CD14-positive monocyte (primary cell): Measurements from ENCODE around the gene ARSI. TPM values are rescaled to one million over a fixed set of nuclear protein-coding genes. Genes with fewer than 3 reads are reported as not detected.
A peak's percentile ranks its signal among the peaks of the same experiment; 100 is the strongest.

ENCODE experiments used
- DNase-seq, 3 donors: peaks; one replicate each; pipeline ENCODE4 v3.0.0-alpha.2; 2011 to 2022
- H2AFZ ChIP-seq: 2 replicates; pipeline ENCODE4 v1.6.0; 2012; ENCODE audit warnings: mild to moderate bottlenecking, low read depth, low read length, inconsistent platforms; ENCODE audit not compliant: insufficient read depth, poor library complexity, severe bottlenecking
- H3K27ac ChIP-seq, 2 donors: 1 replicate in 1 of 2; 2 replicates in 1 of 2; pipeline ENCODE4 v1.5.1; 2012 to 2013; ENCODE audit warnings: low read length in 2 of 2, control low read depth in 1 of 2, inconsistent platforms in 1 of 2, low read depth in 1 of 2, mild to moderate bottlenecking in 1 of 2
- H3K27me3 ChIP-seq, 2 donors: one replicate each; pipeline versions ENCODE4 v1.6.0 to v1.6.1; 2011 to 2013; ENCODE audit warnings: low read length in 2 of 2; ENCODE audit not compliant: control insufficient read depth in 2 of 2, insufficient read depth in 2 of 2
- H3K36me3 ChIP-seq, 2 donors: replicated peaks in 1 of 2; 1 replicate in 1 of 2; 2 replicates in 1 of 2; pipeline versions ENCODE4 v1.5.1 to v1.6.1; 2012 to 2013; ENCODE audit warnings: low read length in 2 of 2, control low read depth in 1 of 2, inconsistent platforms in 1 of 2, mild to moderate bottlenecking in 1 of 2; ENCODE audit not compliant: insufficient read depth in 2 of 2, control insufficient read depth in 1 of 2
- H3K4me1 ChIP-seq, 2 donors: 1 replicate in 1 of 2; 2 replicates in 1 of 2; pipeline versions ENCODE4 v1.5.1 to v1.6.1; 2012 to 2013; ENCODE audit warnings: low read length in 2 of 2, control low read depth in 1 of 2, inconsistent platforms in 1 of 2, mild to moderate bottlenecking in 1 of 2, moderate library complexity in 1 of 2; ENCODE audit not compliant: insufficient read depth in 2 of 2, control insufficient read depth in 1 of 2
- H3K4me2 ChIP-seq: replicated peaks from 2 replicates; pipeline ENCODE3; 2012; ENCODE audit warnings: low read length, moderate library complexity, mild to moderate bottlenecking; ENCODE audit not compliant: poor library complexity, severe bottlenecking; ENCODE audit errors: extremely low read depth
- H3K4me3 ChIP-seq, 3 experiments: fragments of 200-600 bp in 1 of 3; sonication (generic) in 1 of 3; replicated peaks in 1 of 3; 1 replicate in 2 of 3; 2 replicates in 1 of 3; pipeline ENCODE4 v1.5.1; 2011 to 2013; ENCODE audit warnings: low read length in 3 of 3, mild to moderate bottlenecking in 3 of 3, control low read depth in 2 of 3, low read depth in 2 of 3, inconsistent platforms in 1 of 3, moderate library complexity in 1 of 3
- H3K79me2 ChIP-seq: 2 replicates; pipeline ENCODE4 v1.6.0; 2012; ENCODE audit warnings: mild to moderate bottlenecking, control low read depth, inconsistent platforms, low read length, moderate library complexity; ENCODE audit not compliant: insufficient read depth
- H3K9ac ChIP-seq: 2 replicates; pipeline ENCODE4 v1.6.0; 2017; ENCODE audit warnings: low read length, mild to moderate bottlenecking; ENCODE audit not compliant: insufficient read depth, poor library complexity, severe bottlenecking
- H3K9me3 ChIP-seq, 2 donors: replicated peaks in 1 of 2; 1 replicate in 1 of 2; 2 replicates in 1 of 2; pipeline versions ENCODE4 v1.5.1 to v1.6.1; 2012 to 2013; ENCODE audit warnings: low read length in 2 of 2, control low read depth in 1 of 2; ENCODE audit not compliant: control insufficient read depth in 1 of 2, insufficient read depth in 1 of 2
- H4K20me1 ChIP-seq: 2 replicates; pipeline ENCODE4 v1.6.0; 2012; ENCODE audit warnings: mild to moderate bottlenecking, low read length, control low read depth, moderate library complexity; ENCODE audit not compliant: insufficient read depth
- H3K27ac Mint-ChIP-seq, 7 donors: one replicate each; pipeline ENCODE4 v1.8.0; 2020; ENCODE audit warnings: mild to moderate bottlenecking in 7 of 7, mixed read lengths in 7 of 7, moderate library complexity in 6 of 7, inconsistent platforms in 2 of 7
- H3K27me3 Mint-ChIP-seq, 3 donors: one replicate each; pipeline ENCODE4 v1.8.0; 2021 to 2022; ENCODE audit warnings: low read depth in 3 of 3, mild to moderate bottlenecking in 3 of 3, mixed read lengths in 3 of 3, moderate library complexity in 3 of 3, inconsistent platforms in 1 of 3
- H3K36me3 Mint-ChIP-seq, 2 donors: one replicate each; pipeline ENCODE4 v1.8.0; 2020; ENCODE audit warnings: mixed read lengths in 2 of 2, inconsistent platforms in 1 of 2, mild to moderate bottlenecking in 1 of 2
- H3K4me1 Mint-ChIP-seq: one replicate; pipeline ENCODE4 v1.8.0; 2020; ENCODE audit warnings: mild to moderate bottlenecking, mixed read lengths
- H3K4me3 Mint-ChIP-seq, 2 donors: one replicate each; pipeline ENCODE4 v1.8.0; 2020; ENCODE audit warnings: mild to moderate bottlenecking in 2 of 2, mixed read lengths in 2 of 2, moderate library complexity in 1 of 2
- H3K9me3 Mint-ChIP-seq, 7 donors: one replicate each; pipeline ENCODE4 v1.8.0; 2020 to 2022; ENCODE audit warnings: mixed read lengths in 7 of 7, mild to moderate bottlenecking in 6 of 7, moderate library complexity in 6 of 7, inconsistent platforms in 2 of 7
- WGBS: methylation state at CpG from one replicate; pipeline ENCODE4 v1.1.5; 2013; ENCODE audit warnings: missing lambda C conversion rate; ENCODE audit not compliant: insufficient coverage; 5-methylcytosine and 5-hydroxymethylcytosine counted together
- intact Hi-C, 2 donors: fragments of 100-400 bp; cut with micrococcal nuclease; formaldehyde crosslinking; loops; one replicate each; pipeline versions ENCODE4 v1.15.0 to v1.15.1; 2023
- polyA plus RNA-seq, 3 donors: library from polyadenylated mRNA; depleted of rRNA in 1 of 3; unstranded in 2 of 3; stranded (reverse) in 1 of 3; fragments of 300-500 nt in 2 of 3; fragments of >200 nt in 1 of 3; fragmentation: Illumina TruSeq in 2 of 3; gene quantifications; 1 replicate in 2 of 3; 2 replicates in 1 of 3; pipeline ENCODE4 v1.2.3, GENCODE V29; 2012 to 2021
- TF ChIP-seq, protein P1 (sequence below): fragments of 200-600 bp; IDR thresholded peaks from one replicate; pipeline ENCODE4 v1.8.0; 2022; ENCODE audit warnings: antibody characterized with exemption, mild to moderate bottlenecking

Gene ARSI
- polyA plus RNA-seq, 3 donors, result not detected

DNA sequence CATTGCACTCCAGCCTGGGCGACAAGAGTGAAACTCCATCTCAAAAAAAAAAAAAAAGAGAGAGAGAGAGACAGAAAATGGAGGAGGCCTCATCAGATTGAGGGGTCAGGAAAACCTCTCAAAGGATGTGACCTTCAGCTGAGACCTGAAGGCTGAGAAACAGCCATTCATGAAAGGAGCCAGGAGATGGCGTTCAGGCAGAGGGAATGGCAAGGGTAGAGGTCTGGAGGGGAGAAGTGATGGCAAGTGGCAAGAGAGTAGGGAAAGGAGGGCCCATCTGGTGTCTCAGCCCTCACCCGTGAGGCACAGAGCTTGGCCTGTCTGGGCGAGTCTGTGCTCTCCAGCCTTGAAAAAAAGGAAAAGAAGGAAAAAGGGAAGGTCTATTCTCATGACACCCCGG, 30.2 kb downstream of the ARSI start:
- H3K9me3 Mint-ChIP-seq, result peaks cover 0 to 2% (median 0%) of the 10 kb centered on the region in 7 donors
- Histone ChIP-seq H3K9ac (no peak overlapping the region), H3K4me2 (no peak overlapping the region), H3K9me3 (no peaks in the 10 kb centered on the region), H2AFZ (no peak overlapping the region), H3K36me3 (no peaks in the 10 kb centered on the region), H3K79me2 (no peaks in the 10 kb centered on the region), H3K27ac (no peak overlapping the region), H3K4me3 (no peak overlapping the region), H3K27me3 (no peaks in the 10 kb centered on the region), H4K20me1 (no peaks in the 10 kb centered on the region), H3K4me1 (no peaks in the 10 kb centered on the region)
- no peaks in the 10 kb centered on the region for H3K36me3 Mint-ChIP-seq
- intact Hi-C loops, result no loop called here
- no peak for DNase-seq
- H3K4me3 Mint-ChIP-seq, result no peak overlapping the region
- no peaks in the 10 kb centered on the region for H3K4me1 Mint-ChIP-seq
- H3K27ac Mint-ChIP-seq, result peak overlapping the region in 1 of 7 donors; percentile 23
- 40% methylated on average over 1 of the region's 5 CpGs for WGBS
- TF ChIP-seq, protein P1, sequence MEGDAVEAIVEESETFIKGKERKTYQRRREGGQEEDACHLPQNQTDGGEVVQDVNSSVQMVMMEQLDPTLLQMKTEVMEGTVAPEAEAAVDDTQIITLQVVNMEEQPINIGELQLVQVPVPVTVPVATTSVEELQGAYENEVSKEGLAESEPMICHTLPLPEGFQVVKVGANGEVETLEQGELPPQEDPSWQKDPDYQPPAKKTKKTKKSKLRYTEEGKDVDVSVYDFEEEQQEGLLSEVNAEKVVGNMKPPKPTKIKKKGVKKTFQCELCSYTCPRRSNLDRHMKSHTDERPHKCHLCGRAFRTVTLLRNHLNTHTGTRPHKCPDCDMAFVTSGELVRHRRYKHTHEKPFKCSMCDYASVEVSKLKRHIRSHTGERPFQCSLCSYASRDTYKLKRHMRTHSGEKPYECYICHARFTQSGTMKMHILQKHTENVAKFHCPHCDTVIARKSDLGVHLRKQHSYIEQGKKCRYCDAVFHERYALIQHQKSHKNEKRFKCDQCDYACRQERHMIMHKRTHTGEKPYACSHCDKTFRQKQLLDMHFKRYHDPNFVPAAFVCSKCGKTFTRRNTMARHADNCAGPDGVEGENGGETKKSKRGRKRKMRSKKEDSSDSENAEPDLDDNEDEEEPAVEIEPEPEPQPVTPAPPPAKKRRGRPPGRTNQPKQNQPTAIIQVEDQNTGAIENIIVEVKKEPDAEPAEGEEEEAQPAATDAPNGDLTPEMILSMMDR, result no peak
- peaks cover 3 to 4% (median 3%) of the 10 kb centered on the region in 3 donors for H3K27me3 Mint-ChIP-seq

DNA sequence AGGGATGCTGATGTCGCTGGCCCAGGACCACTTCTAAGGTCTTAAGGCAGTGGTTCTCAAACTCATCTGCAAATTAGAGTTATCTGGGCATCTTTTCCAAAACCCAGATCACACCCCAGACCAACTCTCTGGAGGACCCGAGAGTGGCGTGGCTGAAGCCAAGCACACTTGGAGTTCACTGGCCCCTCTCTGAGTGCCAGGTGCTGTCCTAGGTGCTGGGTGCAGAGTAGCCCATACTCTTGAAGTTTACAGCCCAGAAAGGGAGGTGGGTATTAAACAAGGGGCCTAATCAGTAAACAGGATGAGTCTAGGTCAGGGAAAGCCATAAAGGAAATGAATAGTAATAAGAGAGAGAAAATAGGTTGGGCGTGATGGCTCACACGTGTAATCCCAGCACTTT, 30.8 kb downstream of the ARSI start:
- intact Hi-C loops, result no loop called here
- no peak for DNase-seq
- no peak overlapping the region for H3K9ac ChIP-seq
- no peak overlapping the region for H2AFZ ChIP-seq
- TF ChIP-seq, protein P1, result no peak
- no peak overlapping the region for H3K4me3 Mint-ChIP-seq
- H3K79me2 ChIP-seq, result no peaks in the 10 kb centered on the region
- no peaks in the 10 kb centered on the region for H3K4me1 ChIP-seq
- no peaks in the 10 kb centered on the region for H3K36me3 Mint-ChIP-seq
- H3K36me3 ChIP-seq, result no peaks in the 10 kb centered on the region
- H3K9me3 ChIP-seq, result no peaks in the 10 kb centered on the region
- 93% methylated on average over 5 of the region's 5 CpGs for WGBS
- no peak overlapping the region for H3K27ac Mint-ChIP-seq
- peaks cover 0 to 2% (median 0%) of the 10 kb centered on the region in 7 donors for H3K9me3 Mint-ChIP-seq
- H3K27me3 Mint-ChIP-seq, result peaks cover 3 to 4% (median 3%) of the 10 kb centered on the region in 3 donors
- no peaks in the 10 kb centered on the region for H3K27me3 ChIP-seq
- no peaks in the 10 kb centered on the region for H3K4me1 Mint-ChIP-seq
- no peak overlapping the region for H3K4me3 ChIP-seq
- H3K27ac ChIP-seq, result no peak overlapping the region
- no peaks in the 10 kb centered on the region for H4K20me1 ChIP-seq
- no peak overlapping the region for H3K4me2 ChIP-seq
